Lung (tissue), 12 donors: ENCODE measurements around the gene CEACAM16. TPM values are rescaled to one million over a fixed set of nuclear protein-coding genes. Genes with fewer than 3 reads are reported as not detected.

Experiments used
- ATAC-seq: fragments of 200-7000 bp; cut with Tn5 transposase; one replicate; pipeline ENCODE4 v1.9.1; 2020; ENCODE audit warnings: moderate number of reproducible peaks; ENCODE audit not compliant: insufficient read depth, low FRiP score
- DNase-seq, 3 donors: peaks; one replicate each; pipeline ENCODE4 v3.0.0-alpha.2; 2013 to 2017
- H3K27ac ChIP-seq, 2 donors: one replicate each; pipeline ENCODE4 v1.5.1; 2013; ENCODE audit warnings: mild to moderate bottlenecking in 2 of 2, moderate library complexity in 2 of 2, control low read depth in 1 of 2, inconsistent platforms in 1 of 2, low read depth in 1 of 2, low read length in 1 of 2
- H3K27me3 ChIP-seq, 3 donors: one replicate each; pipeline ENCODE4 v1.5.1; 2013; ENCODE audit warnings: low read length in 2 of 3; ENCODE audit not compliant: control insufficient read depth in 3 of 3, insufficient read depth in 3 of 3
- H3K36me3 ChIP-seq, 4 donors: one replicate each; pipeline ENCODE4 v1.5.1; 2013; ENCODE audit warnings: low read length in 4 of 4, mild to moderate bottlenecking in 1 of 4, moderate library complexity in 1 of 4; ENCODE audit not compliant: control insufficient read depth in 4 of 4, insufficient read depth in 4 of 4
- H3K4me1 ChIP-seq, 5 donors: one replicate each; pipeline ENCODE4 v1.5.1; 2013; ENCODE audit warnings: low read length in 5 of 5, mild to moderate bottlenecking in 2 of 5, moderate library complexity in 1 of 5; ENCODE audit not compliant: control insufficient read depth in 5 of 5, insufficient read depth in 5 of 5
- H3K4me3 ChIP-seq: one replicate; pipeline ENCODE4 v1.5.1; 2013; ENCODE audit warnings: mild to moderate bottlenecking, control low read depth, moderate library complexity
- H3K9ac ChIP-seq, 2 donors: one replicate each; pipeline ENCODE4 v1.5.1; 2013; ENCODE audit warnings: low read length in 2 of 2, control low read depth in 1 of 2; ENCODE audit not compliant: insufficient read depth in 1 of 2
- H3K9me3 ChIP-seq, 4 donors: one replicate each; pipeline ENCODE4 v1.5.1; 2013; ENCODE audit warnings: low read length in 3 of 4, mild to moderate bottlenecking in 1 of 4, moderate library complexity in 1 of 4; ENCODE audit not compliant: control insufficient read depth in 4 of 4, insufficient read depth in 3 of 4
- CTCF ChIP-seq: IDR thresholded peaks from 2 replicates; pipeline ENCODE4 v1.5.1; 2012; ENCODE audit warnings: mild to moderate bottlenecking; ENCODE audit errors: control extremely low read depth, extremely low read depth
- WGBS, 2 donors: extraction: QIAGEN DNeasy Blood & Tissue Kit; methylation state at CpG; one replicate each; pipeline ENCODE4 v1.1.7; 2013; 5-methylcytosine and 5-hydroxymethylcytosine counted together
- polyA plus RNA-seq, 2 donors: library from polyadenylated mRNA; stranded (reverse); fragments of 200-250 nt; gene quantifications; one replicate each; pipeline ENCODE4 v1.2.1, GENCODE V29; 2013
- total RNA-seq, 2 donors: library from RNA; depleted of rRNA in 1 of 2; stranded (reverse); fragments of >200 nt in 1 of 2; gene quantifications; one replicate each; pipeline ENCODE4 v1.2.1, GENCODE V29; 2014 to 2021
- donor health status: control.
- donor health status: control.
- donor health status: Bipolar disorder and iron deficiency.
- donor health status: healthy.
- donor health status: DM: yes; HTN: yes; CAD: no.

Gene CEACAM16
- total and polyA plus RNA-seq, 4 donors, result 0.26 TPM; not detected in 3

DNA sequence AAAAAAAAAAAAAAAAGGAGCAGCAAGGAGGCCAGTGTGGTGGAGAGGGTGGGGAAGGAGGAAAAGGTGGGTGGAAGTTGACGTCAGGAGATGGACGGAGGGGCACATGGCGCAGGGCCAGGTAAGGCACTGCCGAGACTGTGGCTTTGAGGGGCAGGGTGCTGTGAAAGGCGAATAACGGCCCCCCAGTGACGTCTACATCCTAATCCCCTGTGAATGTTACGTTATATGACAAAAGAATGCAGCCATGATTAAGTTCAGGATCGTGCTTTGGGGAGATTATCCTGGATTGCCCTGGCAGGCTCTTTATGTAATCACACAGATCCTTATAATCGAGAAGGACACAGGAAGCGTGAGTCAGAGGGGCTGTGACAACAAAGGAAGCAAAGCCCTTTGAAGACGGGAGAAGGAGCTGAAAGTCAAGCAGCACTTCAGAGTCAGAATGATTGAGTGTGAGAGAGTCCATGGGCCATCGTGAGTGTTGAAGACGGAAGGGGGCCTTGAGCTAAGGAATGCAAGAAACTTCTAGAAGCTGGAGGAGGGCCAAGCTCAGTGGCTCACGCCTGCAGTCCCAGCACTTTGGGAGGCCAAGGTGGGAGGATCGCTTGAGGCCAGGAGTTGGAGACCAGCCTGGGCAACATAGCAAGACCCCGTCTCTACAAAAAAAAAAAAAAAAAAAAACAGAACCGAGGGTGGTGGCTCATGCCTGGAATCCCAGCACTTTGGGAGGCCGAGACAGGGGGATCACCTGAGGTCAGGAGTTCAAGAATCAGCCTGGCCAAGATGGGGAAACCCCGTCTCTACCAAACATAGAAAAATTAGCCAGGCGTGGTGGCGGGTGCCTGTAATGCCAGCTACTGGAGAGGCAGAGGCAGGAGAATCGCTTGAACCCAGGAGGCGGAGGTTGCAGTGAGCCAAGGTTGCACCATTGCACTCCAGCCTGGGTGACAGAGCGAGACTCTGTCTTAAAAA lies 13.8 kb upstream of the CEACAM16 start:
- Histone ChIP-seq H3K36me3 (peaks cover 0 to 2% (median 0%) of the 10 kb centered on the region in 4 donors), H3K9me3 (no peaks in the 10 kb centered on the region), H3K4me3 (no peak overlapping the region), H3K4me1 (peaks cover 0 to 25% (median 0%) of the 10 kb centered on the region in 5 donors), H3K27ac (peak overlapping the region; percentile 38 to 84), H3K27me3 (no peaks in the 10 kb centered on the region), H3K9ac (no peak overlapping the region)
- ATAC-seq, result peak; percentile 58
- no peak for TF ChIP-seq CTCF
- DNase-seq, result peak; percentile 71 to 87 (median 80)
- 28 to 33% methylated on average over 25 of the region's 25 CpGs for WGBS, 2 donors

DNA sequence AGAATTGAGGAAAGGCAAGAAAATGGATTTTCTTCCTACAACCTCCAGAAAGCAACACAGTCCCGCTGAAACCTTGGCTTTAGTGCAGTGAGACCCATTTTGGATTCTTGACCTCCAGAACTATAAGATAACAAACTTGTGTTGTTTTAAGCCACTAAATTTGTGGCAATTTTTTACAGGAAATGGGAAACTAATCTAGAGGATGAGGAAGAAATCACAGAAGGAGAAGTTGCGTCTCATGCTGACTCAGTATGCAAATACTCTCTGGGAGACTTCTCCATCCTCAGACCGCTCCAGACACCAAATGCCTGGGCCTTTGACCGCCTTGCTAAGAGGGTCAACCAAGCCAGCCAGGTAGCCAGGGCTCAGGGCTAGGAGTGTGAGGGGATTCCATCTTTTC lies 13.1 kb upstream of the CEACAM16 start:
- Histone ChIP-seq H3K27ac (no peak overlapping the region), H3K4me3 (no peak overlapping the region), H3K4me1 (peaks cover 0 to 25% (median 0%) of the 10 kb centered on the region in 5 donors), H3K36me3 (peaks cover 0 to 2% (median 0%) of the 10 kb centered on the region in 4 donors), H3K27me3 (no peaks in the 10 kb centered on the region), H3K9ac (no peak overlapping the region), H3K9me3 (no peaks in the 10 kb centered on the region)
- DNase-seq (no peak), ATAC-seq (peak; percentile 45)
- TF ChIP-seq CTCF, result no peak
- WGBS, 2 donors, result 36 to 48% methylated on average over 4 of the region's 4 CpGs

DNA sequence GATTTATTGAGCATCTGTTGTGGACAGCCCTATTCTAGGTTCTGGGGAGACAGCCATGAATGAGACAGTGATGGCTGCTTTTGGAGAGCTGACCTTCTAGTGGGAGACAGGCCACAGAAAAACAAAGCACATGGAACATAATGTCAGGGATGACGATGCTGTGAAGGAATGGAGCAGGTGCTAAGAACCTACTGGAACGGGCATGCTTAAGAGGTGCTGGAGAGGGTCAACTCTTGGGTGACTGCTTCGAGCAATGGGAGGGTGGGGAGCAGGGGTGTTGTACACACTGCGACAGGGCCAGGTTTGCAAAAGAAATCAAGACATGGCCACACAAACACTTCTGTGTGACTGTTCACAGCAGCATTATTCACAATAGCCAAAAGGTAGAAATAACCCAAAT lies 12.1 kb upstream of the CEACAM16 start:
- TF ChIP-seq CTCF, result no peak
- H3K9me3 ChIP-seq, result no peaks in the 10 kb centered on the region
- no peak overlapping the region for H3K4me3 ChIP-seq
- H3K27ac ChIP-seq, result no peak overlapping the region
- 70 to 74% methylated on average over 4 of the region's 4 CpGs for WGBS, 2 donors
- H3K27me3 ChIP-seq, result no peaks in the 10 kb centered on the region
- ATAC-seq (no peak), DNase-seq (no peak)
- peaks cover 0 to 27% (median 0%) of the 10 kb centered on the region in 5 donors for H3K4me1 ChIP-seq
- no peak overlapping the region for H3K9ac ChIP-seq
- peaks cover 0 to 2% (median 0%) of the 10 kb centered on the region in 4 donors for H3K36me3 ChIP-seq
